Posterior cingulate gyrus (tissue), 11 donors: Measurements from ENCODE around the gene SLC51B.
A peak's percentile ranks its signal among the peaks of the same experiment; 100 is the strongest.
"Not testable (repeated sequence)": the region's sequence is repeated elsewhere in the genome, so short reads cannot be mapped to it uniquely, and the experiment has no call there.

ENCODE experiments used
- DNase-seq, 10 donors: peaks; one replicate each; pipeline versions ENCODE4 v3.0.0 to v3.0.0-alpha.2; 2020 to 2021; ENCODE audit warnings: mixed read lengths in 3 of 10
- intact Hi-C: fragments of 100-400 bp; cut with DNase I; formaldehyde crosslinking; loops from one replicate; pipeline ENCODE4 v1.15.1; 2023

Gene SLC51B

DNA sequence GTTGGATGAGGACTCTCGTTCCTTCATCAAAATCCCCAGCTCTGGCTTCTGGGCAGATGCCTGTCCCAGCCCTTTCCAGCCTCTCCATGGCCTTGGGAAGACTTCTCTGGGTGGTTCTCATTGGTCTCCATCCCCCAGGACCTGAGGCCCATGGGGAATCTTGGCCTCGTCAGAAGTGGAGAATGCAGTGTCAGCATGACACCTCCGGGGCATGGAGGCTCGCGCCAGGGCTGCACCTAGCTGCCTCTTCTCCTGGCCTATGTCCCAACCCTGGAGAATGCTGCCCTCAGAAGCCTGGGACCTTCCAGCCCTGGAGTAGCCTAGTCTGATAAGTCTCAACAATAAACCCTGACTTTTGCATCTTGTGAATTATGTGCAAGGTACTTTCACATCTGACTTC, 34.4 kb downstream of the SLC51B start:
- peak in 1 of 10 donors; percentile 39 for DNase-seq
- intact Hi-C loops: no loop called here

DNA sequence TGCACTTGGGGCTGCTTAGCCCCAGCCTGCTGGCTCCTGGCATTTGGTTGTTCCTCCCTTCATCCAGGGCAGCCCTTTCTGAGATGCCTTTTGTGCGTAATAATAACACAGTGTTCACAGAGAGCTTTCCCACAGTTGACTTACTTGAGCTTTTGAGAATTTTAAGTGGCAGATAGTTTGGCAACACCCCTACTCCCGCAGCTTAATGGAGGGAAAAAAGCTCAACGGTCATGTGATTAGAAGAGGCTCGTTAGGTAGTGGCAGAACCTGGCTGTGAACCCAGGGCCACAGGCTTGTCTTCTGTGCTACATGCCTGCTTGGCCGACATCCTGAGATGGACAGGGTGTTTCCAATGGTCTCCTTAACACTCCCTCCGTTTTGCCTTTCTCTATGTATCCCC, 36.1 kb downstream of the SLC51B start:
- peak in 1 of 10 donors; percentile 67 for DNase-seq
- intact Hi-C loops: no loop called here

DNA sequence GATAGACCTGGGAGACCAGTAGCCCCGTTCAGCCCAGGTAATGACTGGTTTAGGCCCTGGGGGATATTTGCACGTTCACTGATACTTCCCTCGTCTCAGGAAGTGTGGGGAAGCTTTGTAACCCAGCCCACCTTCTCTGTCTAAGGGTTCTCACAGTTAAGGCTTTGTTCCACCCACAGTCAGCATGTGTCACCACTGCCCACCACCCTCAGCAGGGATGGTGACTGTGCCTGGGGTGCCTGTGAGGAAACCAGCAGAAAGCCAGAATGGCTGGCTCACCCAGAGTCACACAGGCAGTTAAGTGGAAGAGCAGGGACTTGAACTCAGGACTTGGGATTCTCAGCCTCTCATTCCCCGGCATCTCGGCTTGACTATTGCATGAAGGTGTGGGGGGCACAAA, 36.6 kb downstream of the SLC51B start:
- peak in 1 of 10 donors; percentile 32 for DNase-seq
- intact Hi-C loops: no loop called here

DNA sequence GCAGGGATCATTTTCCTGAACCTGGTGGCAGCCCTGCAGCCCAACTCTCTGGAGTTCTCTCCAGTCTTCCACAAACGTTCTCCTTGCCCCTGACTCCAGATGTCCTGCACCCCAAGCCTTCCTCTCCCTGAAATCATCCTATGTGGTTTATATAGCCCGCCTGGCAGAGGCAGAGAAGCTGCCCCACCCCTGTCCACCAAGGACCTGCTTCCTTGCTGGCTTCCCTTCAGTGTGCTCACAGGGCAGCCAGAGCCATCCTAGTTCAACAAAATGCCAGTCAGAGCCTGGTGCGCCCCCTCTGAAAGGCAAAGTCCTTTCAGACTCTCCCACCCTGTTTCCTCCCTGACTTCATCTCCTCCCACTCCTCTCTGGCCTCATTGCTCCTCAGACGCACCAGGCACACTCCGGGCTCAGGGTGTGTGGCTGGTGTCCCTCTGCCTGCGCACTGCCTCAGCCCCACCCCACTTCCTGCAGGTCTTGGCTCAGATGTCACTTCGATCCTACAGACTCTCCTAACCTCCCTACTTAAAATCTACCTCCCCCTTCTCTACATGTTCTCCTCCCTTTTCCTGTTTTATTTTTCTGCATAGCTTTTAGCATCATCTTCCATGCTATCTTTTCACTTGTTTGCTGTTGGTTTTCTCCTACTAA, 37.2 kb downstream of the SLC51B start:
- DNase-seq: peak in 1 of 10 donors; percentile 42
- intact Hi-C loops: no loop called here

DNA sequence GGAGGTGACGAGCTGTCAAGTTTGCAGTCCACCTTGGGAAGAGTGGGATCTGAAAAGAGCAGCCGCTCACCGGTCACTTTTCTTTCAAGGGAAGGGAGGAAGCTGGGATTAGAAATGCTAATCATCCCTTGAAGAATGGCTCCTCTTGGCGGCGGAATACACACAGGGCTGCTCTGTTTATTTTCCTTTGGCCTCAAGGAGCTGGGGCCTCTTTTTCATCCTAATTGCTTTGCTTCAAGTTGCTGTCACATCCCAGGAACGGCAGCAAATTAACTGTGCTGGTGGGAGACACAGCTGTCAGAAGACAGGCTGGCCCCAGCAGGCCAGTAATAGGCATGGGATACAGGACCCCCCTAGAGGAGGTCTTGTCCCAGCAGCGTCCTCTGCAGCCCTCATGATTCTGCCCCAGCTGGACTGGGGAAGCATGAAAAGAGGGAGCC, 38.1 kb downstream of the SLC51B start:
- DNase-seq: peak in 2 of 10 donors; percentile 45 to 75
- intact Hi-C loops: no loop called here

DNA sequence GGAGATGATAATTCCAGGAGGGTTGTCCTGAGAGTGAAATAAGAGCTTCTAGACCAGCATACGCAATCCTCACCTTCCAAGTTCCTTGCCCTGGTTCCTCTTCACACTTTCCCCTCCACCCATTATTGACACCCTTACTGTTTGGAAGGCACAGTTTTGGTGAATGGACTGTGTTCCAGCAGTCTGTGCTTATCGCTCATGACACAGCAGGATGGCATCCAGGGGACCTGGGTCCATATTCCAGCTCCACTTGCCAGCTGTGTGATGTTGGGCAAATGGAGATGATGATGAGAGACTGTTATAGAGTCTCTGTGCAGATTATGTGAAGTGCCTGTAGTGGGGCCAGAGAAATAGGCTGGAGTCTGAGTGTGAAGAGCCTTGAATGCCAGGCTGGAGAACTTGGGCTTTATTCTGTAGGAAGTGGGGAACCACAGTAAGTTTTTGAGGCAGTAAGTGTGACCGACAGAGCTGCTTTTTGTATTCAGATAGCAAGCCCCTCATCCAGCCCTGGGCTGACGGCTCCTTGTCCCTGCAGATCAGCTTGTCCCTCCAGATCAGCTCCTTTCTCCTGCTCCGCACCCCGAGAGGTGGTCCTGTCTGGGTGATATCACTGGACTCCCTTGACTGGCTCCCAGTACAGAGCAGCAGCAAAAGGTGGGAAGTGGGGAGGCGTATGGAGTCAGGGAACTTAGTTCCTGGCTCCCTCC, 39.5 kb downstream of the SLC51B start:
- DNase-seq: peak in 1 of 10 donors; percentile 71
- intact Hi-C loops: no loop called here

DNA sequence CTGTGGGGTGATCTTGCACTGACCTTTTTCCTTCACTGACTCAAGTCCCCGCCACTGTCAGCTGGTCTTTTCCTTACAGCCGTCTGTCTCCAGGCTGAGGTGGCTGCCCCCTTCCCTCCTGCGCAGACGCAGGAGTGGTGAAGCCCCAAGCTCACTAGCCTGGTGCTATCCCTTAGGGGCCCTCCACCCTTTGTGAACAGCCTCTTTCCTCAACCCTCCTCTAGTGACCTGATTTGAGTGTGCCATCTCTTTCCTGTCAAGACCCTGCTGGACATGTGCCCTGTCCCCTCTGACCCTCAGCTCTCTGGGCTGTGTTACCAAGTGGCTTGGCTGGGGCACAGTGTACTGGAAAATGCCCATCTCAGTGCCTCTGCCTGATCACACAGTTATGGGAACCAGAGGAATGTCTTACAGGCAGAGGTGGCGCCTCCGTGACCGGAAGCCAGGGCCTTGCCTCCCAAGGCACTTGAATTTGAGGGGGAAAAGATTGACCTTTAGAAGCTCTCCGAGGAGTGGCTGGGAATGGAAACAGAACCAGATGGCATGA, 40.1 kb downstream of the SLC51B start:
- DNase-seq: no peak
- intact Hi-C loops: no loop called here

DNA sequence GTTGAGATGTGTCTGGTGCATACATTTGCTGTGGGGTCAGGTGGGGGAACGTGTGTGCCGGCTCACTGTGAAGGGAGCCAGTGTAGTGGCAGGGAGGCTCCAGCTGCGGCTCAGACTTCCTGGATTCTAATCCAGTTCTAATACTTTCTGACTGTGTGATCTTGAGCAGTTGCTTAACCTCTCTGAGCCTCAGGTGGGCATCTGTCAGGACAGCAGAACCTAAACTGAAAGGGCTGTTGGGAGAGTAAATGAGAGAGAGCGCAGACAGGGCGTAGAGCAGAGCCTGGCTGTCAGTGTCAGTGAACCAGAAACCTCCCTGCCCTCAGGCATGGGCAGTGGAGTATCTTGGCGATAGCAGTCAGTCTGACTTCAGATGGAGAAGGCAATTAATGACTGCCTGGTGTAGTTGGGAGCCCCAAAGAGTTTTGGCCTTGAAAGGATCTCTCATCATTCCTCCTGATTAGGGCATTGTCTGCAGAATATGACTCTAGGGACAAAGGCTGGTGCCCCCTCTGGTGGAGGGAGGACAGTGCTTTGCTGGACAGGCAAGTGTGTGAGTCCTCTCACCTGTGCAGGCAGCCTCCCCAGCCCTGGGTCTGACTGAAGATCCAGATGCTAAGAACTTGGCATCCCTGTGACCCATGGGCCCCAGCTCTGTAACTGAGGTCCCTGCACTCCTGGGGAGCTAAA, 40.9 kb downstream of the SLC51B start:
- peak in 1 of 10 donors; percentile 85 for DNase-seq
- intact Hi-C loops: no loop called here

DNA sequence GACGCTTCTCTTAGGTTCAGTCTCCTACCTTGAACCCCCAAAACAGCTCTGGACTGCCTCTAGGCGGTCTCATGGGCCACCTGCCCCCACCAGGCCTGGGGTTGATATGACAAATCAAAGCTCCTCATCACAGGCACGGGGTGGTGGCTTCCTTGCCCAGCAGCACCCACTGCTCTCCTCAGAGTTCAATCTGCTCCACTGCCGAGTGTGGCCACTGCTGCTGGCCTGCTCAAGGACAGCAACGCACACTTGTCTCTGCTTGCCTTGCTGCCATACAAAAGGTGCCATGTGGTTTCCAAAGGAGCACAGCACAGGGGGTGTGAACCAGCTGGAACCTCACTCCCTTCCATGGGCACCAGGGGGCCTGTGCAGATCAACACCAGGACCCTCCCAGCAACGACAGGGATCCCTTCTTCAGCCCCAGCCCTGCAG, 41.5 kb downstream of the SLC51B start:
- intact Hi-C loops: no loop called here
- peak in 1 of 10 donors; percentile 64 for DNase-seq

DNA sequence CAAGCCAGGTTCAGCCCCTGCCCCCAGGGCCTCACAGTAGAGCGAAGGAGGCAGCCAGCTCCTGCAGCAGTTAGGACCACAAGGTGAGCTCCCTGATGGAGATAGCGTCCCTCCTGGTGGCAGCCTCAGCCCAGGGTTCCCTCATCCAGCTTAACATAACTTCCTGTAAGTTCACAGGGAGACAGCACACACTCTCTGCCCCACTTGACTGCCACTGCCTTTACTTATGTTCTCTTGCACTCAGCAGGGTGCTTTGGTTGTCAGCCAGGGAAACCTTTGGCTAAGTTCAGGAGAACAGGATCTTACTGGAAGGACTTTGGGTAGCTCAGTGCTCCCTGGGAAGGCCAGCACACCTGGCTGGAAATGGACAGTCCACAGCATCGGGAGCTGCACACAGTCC, 42.2 kb downstream of the SLC51B start:
- intact Hi-C loops: no loop called here
- no peak for DNase-seq

DNA sequence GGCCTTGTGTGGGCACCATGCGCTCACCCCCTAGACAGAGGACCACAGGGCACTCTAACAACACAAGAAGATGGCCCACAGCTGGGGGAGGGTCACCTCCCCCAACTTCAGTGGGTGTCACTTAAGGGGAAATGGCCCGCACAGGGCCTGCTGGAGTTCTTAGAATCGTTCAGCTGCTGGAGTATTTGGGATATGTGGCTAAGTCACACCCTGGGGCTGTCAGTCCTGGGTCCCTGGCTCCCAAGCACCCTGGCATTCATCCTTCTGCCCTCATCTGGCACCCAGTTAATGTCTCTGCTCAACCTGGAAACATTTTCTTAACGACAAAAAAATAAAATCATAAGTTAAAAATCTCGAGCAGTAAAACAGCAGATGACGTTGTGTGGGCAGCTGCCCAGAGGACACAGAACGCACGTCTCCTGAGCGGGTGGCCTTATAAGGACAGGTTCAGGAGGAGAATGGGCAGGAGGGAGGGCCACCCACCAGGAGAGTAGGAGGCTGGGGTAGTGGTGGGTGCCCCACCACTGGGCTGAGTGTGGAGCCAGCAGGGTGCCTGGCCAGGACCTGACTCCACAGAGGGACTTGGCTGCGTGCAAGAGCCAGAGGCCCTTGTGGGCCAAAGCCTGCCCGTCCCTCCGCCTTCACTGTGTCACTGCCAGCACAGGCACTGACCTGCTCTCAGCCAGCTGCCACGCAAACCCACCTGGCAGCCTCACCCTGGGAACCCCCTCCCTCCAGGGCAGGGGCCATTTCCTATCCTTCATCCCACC, 42.9 kb downstream of the SLC51B start:
- intact Hi-C loops: no loop called here
- peak in 1 of 10 donors; percentile 87 for DNase-seq

DNA sequence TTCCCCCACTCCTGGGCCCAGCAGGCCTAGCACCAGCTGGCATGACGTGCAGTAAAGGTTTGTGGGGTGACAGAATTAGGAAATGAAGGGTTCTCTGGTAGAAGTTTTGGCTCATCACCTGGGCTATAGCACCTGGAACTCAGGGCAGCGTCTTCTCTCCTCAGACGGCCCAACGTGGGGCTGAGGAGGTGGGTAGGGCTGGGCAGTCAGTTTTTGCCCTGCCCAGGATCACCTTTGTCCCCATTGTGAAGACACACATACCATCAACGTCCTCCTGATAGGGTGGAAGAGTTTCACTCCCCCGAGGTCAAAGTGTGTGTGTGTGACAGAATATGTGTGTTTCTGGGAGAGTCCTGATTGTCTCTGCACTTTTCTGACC, 43.4 kb downstream of the SLC51B start:
- no peak for DNase-seq
- intact Hi-C loops: no loop called here

DNA sequence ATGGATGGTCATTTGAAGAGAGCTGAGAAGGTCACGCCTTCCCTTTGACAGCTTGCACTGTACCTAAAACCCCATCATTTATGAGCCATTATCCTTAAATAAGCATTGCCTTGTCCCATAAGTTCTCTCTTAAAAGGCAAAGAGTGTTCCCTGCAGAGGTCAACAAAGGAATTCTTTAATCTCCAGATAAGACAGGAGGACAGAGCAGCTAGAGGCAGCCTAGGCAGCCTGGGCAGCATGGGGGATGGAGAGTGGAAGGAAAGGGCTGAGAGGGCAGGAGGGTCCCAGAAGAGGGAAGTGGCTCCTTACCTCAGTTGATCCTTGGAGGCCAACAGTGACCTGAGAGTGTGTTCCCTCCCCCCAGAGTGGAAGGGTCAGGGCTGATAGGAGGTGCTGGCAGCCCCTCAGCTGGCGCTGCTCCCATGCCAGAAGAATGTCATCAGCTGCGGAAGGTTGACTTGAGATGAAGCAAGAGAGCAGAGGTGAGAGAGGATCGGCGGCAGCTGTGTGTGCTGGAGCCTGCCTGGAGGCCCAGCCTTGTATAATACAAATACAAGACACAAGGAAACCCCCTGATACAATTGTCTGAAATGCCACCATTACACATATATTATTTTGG, 44.1 kb downstream of the SLC51B start:
- no peak for DNase-seq
- intact Hi-C loops: no loop called here

DNA sequence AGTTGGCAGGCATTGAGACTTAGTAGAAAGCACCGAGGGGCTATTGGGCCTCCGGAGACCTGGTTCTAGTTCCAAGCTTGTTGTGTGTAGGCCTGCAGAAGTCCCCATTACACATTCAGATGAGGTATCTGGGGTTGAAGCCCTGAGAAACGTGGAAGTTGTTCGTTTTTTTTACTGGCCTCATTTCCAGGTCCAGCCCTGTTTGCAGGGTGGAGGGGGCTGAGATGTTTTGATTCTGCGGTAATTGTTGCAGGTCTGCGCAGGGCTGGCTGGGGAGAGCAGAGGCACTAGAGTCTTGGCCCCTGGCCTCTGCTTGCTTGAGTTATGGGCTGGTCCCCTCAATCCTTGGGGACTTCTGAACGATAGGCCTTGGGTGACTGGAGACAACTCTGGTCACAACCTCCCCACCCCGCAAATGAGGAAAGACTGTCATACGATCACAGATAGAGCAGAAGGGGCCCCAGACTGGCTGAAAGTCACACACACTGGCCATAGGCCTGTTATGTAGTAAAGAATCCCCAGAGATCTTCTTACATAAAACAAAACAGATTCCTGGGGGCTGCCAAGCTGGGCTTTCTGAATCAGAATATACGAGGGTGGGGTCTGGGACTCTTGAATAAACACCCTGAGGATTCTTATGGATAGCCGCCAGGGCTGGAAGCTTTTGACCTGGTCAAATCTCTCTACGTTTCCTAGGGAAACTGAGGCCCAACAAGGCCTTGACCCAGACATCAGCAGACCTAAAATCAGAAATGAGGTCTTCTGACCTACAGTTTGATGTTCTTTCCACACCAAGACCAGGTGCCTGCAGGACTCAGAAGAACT, 47.0 kb downstream of the SLC51B start:
- no peak for DNase-seq
- intact Hi-C loops: no loop called here

DNA sequence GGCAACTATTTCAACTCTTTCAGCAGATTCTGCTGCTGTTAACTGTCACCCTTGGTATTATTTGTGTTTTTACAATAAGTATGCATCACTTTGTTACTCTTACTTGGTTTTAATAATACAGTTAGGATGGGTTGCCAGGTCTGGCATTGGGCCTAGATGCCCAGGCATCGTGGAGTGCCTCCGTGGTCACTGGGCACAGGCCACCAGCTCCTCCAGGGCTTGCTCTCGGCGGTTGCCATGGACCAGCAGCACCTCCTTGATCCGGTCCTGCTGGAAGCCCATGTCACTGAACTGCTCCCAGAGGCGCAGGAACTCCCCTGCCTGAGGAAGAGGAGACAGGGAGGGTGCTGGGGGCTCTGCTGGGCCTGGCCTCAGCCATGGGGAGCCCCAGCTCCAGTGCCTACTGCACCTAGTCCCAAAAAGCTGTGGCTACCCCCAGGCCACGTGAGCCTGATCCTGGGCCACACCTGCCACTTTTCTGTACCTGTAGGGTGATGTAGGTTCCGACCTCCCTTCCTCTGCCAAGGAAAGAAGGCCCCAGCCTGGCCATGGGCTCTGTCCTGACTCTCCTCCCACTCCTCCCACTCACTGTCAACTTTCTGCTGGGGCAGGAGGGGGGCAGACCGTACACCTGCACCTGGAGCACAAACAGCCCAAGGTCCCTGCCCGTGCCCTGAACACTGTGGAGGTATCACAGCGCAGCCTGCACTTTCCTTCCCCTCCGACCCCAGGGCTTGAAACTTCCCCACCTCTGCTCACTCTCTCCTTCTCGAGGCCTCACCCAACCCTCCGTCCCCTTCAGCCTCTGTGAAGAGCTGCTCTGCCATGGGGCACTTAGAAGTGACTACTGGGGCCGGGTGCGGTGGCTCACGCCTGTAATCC, 48.0 kb downstream of the SLC51B start:
- peak in 1 of 10 donors; percentile 72 for DNase-seq
- intact Hi-C loops: no loop called here

DNA sequence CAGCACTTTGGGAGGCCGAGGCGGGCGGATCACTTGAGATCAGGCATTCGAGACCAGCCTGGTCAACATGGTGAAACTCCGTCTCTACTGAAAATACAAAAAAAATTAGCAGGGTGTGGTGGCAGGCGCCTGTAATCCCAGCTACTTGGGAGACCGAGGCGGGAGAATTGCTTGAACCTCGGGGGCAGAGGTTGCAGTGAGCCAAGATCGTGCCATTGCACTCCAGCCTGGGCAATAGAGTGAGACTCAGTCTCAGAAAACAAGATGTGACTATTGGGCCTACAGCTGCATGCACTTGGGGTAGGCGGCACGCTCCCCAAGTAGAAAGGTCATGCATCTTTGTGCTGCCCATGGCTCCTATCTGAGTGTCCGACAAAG, 48.6 kb downstream of the SLC51B start:
- DNase-seq, intact Hi-C loops: not testable (repeated sequence)

DNA sequence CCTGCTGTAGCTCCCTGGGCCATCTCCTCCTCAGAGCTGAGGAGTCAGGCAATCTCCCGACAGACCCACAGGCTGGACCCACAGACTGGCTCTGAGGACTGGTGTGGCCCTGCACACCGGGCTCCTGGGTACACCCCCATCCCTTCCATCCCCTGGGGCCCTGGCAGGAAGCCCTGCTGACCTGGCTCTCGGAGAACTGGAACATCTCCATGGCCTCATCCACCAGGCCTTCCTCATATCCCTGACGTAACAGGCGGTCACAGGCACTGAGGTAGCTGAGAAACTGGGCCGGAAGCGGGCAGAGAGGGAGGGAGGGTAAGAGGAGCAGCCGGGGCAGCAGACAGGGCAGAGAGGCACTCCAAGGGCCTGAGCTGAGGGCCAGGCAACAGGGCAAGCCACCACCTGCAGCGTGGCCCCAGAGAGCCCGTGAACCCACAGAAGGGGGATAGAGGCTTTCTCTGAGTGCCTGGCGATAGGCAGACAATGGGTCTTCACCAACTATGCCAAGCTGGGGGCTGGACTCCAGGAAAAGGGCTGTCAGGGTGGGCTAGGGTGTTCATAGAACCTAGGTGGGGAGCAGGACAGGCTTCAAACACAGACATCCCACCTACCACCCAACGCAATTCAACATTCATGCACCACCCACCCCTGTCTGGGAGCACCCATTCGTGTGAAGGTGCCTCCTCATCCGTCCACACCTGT, 49.3 kb downstream of the SLC51B start:
- DNase-seq: peak in 1 of 10 donors; percentile 67
- intact Hi-C loops: no loop called here
